HAP-1 (cell line): ENCODE results near the gene ZNF391.
"Not testable (repeated sequence)": the region's sequence is repeated elsewhere in the genome, so short reads cannot be mapped to it uniquely, and the experiment has no call there.

ENCODE experiments used
- DNase-seq, 2 experiments: peaks; one replicate each; pipeline ENCODE4 v3.0.0-alpha.2; 2016 to 2020; ENCODE audit warnings: low spot score in 2 of 2
- H3K27me3 ChIP-seq: fragments of 250-450 bp; sonication (Bioruptor Pico); 2 replicates; pipeline ENCODE4 v1.5.1; 2020; ENCODE audit warnings: low read depth, mild to moderate bottlenecking, moderate library complexity
- H3K36me3 ChIP-seq: fragments of 250-450 bp; sonication (Bioruptor Pico); replicated peaks from 2 replicates; pipeline ENCODE4 v1.5.1; 2020; ENCODE audit warnings: mild to moderate bottlenecking
- H3K4me1 ChIP-seq: fragments of 250-450 bp; sonication (Bioruptor Pico); 2 replicates; pipeline ENCODE4 v1.5.1; 2020; ENCODE audit warnings: mild to moderate bottlenecking
- H3K4me3 ChIP-seq: fragments of 250-450 bp; sonication (Bioruptor Pico); 2 replicates; pipeline ENCODE4 v1.5.1; 2020; ENCODE audit warnings: mild to moderate bottlenecking, moderate library complexity
- H3K9me3 ChIP-seq: fragments of 250-450 bp; sonication (Bioruptor Pico); 2 replicates; pipeline ENCODE4 v1.5.1; 2020; ENCODE audit warnings: mild to moderate bottlenecking, moderate library complexity
- in situ Hi-C: fragments of 300-500 bp; cut with MboI; formaldehyde crosslinking; loops from 3 replicates; pipeline ENCODE4 v1.14.3; 2020; ENCODE audit warnings: low sequenced_read_pairs, inconsistent platforms, mixed read lengths

Gene ZNF391

GRCh38 chr6:27388293-27389197 is at the start of gene ZNF391:
ZNF391 (plus strand) TSS chr6:27388759; CDS start chr6:27400371, 11,612 bp downstream.
- Histone ChIP-seq H3K4me3 (peak within 1 kb of the TSS; percentile 60), H3K36me3 (no peaks in the 10 kb centered on the region), H3K27me3 (no peaks in the 10 kb centered on the region), H3K4me1 (no peaks in the 10 kb centered on the region), H3K9me3 (no peaks in the 10 kb centered on the region; the same call in 1 of the 2 replicates)
- peak; percentile 80 to 87 for DNase-seq
- in situ Hi-C loops = no loop called here

- Histone ChIP-seq H3K27me3 (no peaks in the 10 kb centered on the region), H3K36me3 (no peaks in the 10 kb centered on the region), H3K9me3 (no peaks in the 10 kb centered on the region), H3K4me1 (no peaks in the 10 kb centered on the region), H3K4me3 (no peak overlapping the region)
- DNase-seq = no peak
- in situ Hi-C loops = no loop called here
Observed at GRCh38 chr6:27352850-27353249, 35.7 kb upstream of the ZNF391 start.

GRCh38 chr6:27358786-27359185 is 29.8 kb upstream of the ZNF391 start:
- in situ Hi-C loops = no loop called here
- Histone ChIP-seq H3K4me3 (no peak overlapping the region), H3K9me3 (peaks cover 7% of the 10 kb centered on the region; the same call in 1 of the 2 replicates), H3K27me3 (no peaks in the 10 kb centered on the region), H3K4me1 (no peaks in the 10 kb centered on the region), H3K36me3 (no peaks in the 10 kb centered on the region)
- DNase-seq = no peak

GRCh38 chr6:27359231-27359630 is 29.3 kb upstream of the ZNF391 start:
- in situ Hi-C loops = no loop called here
- Histone ChIP-seq H3K4me3 (no peak overlapping the region), H3K27me3 (no peaks in the 10 kb centered on the region), H3K9me3 (peaks cover 7% of the 10 kb centered on the region; the same call in 1 of the 2 replicates), H3K36me3 (no peaks in the 10 kb centered on the region), H3K4me1 (no peaks in the 10 kb centered on the region)
- no peak for DNase-seq

- in situ Hi-C loops = no loop called here
- H3K27me3 ChIP-seq = no peaks in the 10 kb centered on the region
- H3K9me3 ChIP-seq = no peaks in the 10 kb centered on the region
Observed at GRCh38 chr6:27368202-27368601, 20.4 kb upstream of the ZNF391 start.

DNA sequence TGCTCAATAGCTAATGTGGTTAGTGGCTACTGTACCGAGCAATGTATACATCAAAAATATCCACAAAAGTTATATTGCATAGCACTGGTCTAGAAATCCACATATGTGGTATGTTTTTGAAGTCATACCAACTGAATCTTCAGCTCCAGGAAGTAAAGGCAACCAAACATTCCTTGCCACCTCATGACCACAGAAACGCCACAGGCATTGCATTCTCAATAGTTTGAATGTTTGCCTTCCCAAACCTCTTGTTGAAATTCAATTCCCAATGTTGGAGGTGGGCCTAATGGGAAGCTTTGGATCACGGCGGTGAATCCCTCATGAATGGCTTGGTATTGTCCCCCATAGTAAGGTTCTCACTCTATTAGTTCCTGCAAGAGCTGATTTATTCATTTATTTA is 18.2 kb upstream of the ZNF391 start:
- no peak overlapping the region for H3K4me3 ChIP-seq
- no peaks in the 10 kb centered on the region for H3K27me3 ChIP-seq
- H3K4me1 ChIP-seq = no peaks in the 10 kb centered on the region
- DNase-seq = no peak
- in situ Hi-C loops = no loop called here
- H3K9me3 ChIP-seq = no peaks in the 10 kb centered on the region
- no peaks in the 10 kb centered on the region for H3K36me3 ChIP-seq

More at GRCh38 chr6:27368202-27368601, 20.4 kb upstream of the ZNF391 start:
- Histone ChIP-seq H3K4me3 (no peak overlapping the region), H3K4me1 (no peaks in the 10 kb centered on the region), H3K36me3 (no peaks in the 10 kb centered on the region)
- no peak for DNase-seq

- H3K27me3 ChIP-seq = no peaks in the 10 kb centered on the region
- no peak overlapping the region for H3K4me3 ChIP-seq
- no peaks in the 10 kb centered on the region for H3K9me3 ChIP-seq
- no peaks in the 10 kb centered on the region for H3K36me3 ChIP-seq
- no peaks in the 10 kb centered on the region for H3K4me1 ChIP-seq
- no peak for DNase-seq
- in situ Hi-C loops = no loop called here
Observed at GRCh38 chr6:27374824-27375612, 13.5 kb upstream of the ZNF391 start.

DNA sequence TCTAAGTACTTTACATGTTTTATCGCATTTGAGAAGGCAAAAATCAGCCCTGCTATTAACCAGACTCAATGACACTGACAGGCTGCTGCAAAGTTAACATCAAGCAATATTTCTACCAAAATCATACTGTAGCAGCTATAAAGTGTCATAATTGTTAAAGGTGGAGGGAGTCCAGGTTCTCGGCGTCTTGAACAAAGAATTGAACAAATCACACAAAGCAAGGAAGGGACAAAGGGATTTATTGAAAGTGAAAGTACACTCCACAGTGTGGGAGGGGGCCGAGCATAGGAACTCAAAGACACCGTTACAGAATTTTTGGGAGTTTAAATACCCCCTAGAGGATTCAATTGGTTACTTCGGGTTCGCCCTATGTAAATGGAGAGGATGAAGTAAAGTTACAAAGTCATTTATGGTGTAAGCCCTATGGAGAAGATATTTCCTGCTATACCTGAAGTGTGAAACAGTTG is 12.9 kb upstream of the ZNF391 start:
- no peak overlapping the region for H3K4me3 ChIP-seq
- H3K4me1 ChIP-seq = no peaks in the 10 kb centered on the region
- H3K27me3 ChIP-seq = no peaks in the 10 kb centered on the region
- DNase-seq = no peak
- in situ Hi-C loops = no loop called here
- no peaks in the 10 kb centered on the region for H3K36me3 ChIP-seq
- no peaks in the 10 kb centered on the region for H3K9me3 ChIP-seq

GRCh38 chr6:27378406-27378805 is 10.2 kb upstream of the ZNF391 start:
- H3K4me1 ChIP-seq, H3K27me3 ChIP-seq, H3K4me3 ChIP-seq, DNase-seq, H3K36me3 ChIP-seq, H3K9me3 ChIP-seq, in situ Hi-C loops: not testable (repeated sequence)

- H3K4me3 ChIP-seq, in situ Hi-C loops, H3K4me1 ChIP-seq, H3K9me3 ChIP-seq, DNase-seq, H3K36me3 ChIP-seq, H3K27me3 ChIP-seq: not testable (repeated sequence)
Observed at GRCh38 chr6:27381001-27381400, 7.6 kb upstream of the ZNF391 start.

DNA sequence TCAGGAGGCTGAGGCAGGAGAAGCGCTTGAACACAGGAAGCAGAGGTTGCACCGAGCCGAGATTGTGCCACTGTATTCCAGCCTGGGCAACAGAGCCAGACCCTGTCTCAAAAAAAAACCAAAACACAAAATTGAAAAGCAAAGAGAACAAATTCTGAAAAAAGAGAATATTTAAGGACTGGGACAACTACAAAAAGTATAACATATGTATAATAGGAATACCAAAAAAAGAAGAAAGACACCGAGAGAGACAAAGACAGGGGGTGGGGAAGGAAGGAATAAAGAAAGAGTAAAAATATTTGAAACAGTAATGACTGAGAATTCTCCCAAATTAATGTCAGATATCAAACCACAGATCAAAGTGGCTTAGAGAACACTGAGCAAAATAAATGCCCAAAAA is 5.5 kb upstream of the ZNF391 start:
- no peaks in the 10 kb centered on the region for H3K36me3 ChIP-seq
- no peak for DNase-seq
- H3K4me1 ChIP-seq = no peaks in the 10 kb centered on the region
- no peaks in the 10 kb centered on the region for H3K27me3 ChIP-seq
- H3K9me3 ChIP-seq = no peaks in the 10 kb centered on the region
- in situ Hi-C loops = no loop called here
- no peak overlapping the region for H3K4me3 ChIP-seq

DNA sequence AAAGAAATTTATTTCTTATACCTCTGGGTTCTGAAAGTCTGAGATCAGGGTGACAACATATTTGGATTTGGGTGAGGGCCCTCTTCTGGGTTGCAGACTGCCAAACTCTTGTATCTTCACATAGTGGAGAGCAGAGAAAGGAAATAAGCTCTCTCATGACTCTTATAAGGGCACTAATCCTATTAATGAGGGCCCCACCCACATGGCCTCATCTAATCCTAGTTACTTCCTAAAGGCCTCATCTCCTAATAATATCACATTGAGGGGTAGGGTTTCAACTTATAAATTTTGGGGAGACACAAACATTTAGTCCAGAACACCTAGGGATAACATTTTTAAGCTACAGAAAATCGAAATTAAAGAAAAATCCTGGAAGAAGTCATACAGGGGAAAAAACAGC is 5.1 kb upstream of the ZNF391 start:
- Histone ChIP-seq H3K4me1 (no peaks in the 10 kb centered on the region), H3K9me3 (no peaks in the 10 kb centered on the region), H3K4me3 (no peak overlapping the region), H3K36me3 (no peaks in the 10 kb centered on the region), H3K27me3 (no peaks in the 10 kb centered on the region)
- in situ Hi-C loops = no loop called here
- DNase-seq = no peak

DNA sequence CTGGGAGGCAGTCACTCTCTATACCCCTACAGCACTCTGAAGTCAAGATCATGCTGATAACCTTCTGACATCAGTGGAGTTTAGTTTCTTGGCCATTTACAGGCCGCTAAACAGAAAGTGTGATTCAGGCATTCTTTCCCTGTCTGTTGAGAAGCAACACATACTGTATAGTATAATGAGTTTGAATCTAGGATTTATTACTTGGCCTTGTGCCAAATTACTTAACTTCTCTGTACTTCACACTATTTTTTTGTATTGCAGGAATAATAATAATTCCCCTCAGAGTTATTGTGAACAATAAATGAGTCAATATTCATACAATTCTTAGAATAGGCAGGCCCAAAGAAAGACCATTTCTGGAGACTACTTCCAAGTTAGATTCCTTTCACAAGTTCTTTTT is 4.1 kb downstream of the ZNF391 start:
- no peaks in the 10 kb centered on the region; the same call in 1 of the 2 replicates for H3K9me3 ChIP-seq
- no peaks in the 10 kb centered on the region for H3K4me1 ChIP-seq
- no peak overlapping the region for H3K4me3 ChIP-seq
- no peaks in the 10 kb centered on the region for H3K27me3 ChIP-seq
- no peaks in the 10 kb centered on the region for H3K36me3 ChIP-seq
- in situ Hi-C loops = no loop called here
- DNase-seq = no peak

- no peak for DNase-seq
- H3K36me3 ChIP-seq = no peaks in the 10 kb centered on the region
- in situ Hi-C loops = no loop called here
- no peaks in the 10 kb centered on the region for H3K27me3 ChIP-seq
- no peaks in the 10 kb centered on the region for H3K4me1 ChIP-seq
- H3K4me3 ChIP-seq = no peak overlapping the region
- H3K9me3 ChIP-seq = no peaks in the 10 kb centered on the region; the same call in 1 of the 2 replicates
Observed at GRCh38 chr6:27394073-27394472, 5.5 kb downstream of the ZNF391 start.
